Mesendoderm (in vitro differentiated cells): ENCODE measurements around the gene TEX261.
A peak's percentile ranks its signal among the peaks of the same experiment; 100 is the strongest.

Experiments used
- DNase-seq: peaks from one replicate; pipeline ENCODE4 v3.0.0; 2013
- H2AK5ac ChIP-seq: 2 replicates; pipeline ENCODE4 v1.6.1; 2013; ENCODE audit warnings: low read length, inconsistent platforms
- H2BK120ac ChIP-seq: 2 replicates; pipeline ENCODE4 v1.6.1; 2013; ENCODE audit warnings: low read depth, mild to moderate bottlenecking, low read length, moderate library complexity, mixed read lengths
- H2BK15ac ChIP-seq: replicated peaks from 2 replicates; pipeline ENCODE4 v1.6.1; 2013; ENCODE audit warnings: low read depth, mild to moderate bottlenecking, moderate library complexity
- H2BK5ac ChIP-seq: 2 replicates; pipeline ENCODE4 v1.6.1; 2013; ENCODE audit warnings: low read length, inconsistent platforms
- H3K18ac ChIP-seq: 2 replicates; pipeline ENCODE4 v1.6.1; 2013; ENCODE audit warnings: mild to moderate bottlenecking, low read length, mixed read lengths
- H3K23ac ChIP-seq: one replicate; pipeline ENCODE4 v1.6.1; 2013; ENCODE audit warnings: low read length
- H3K27ac ChIP-seq: 2 replicates; pipeline ENCODE4 v1.5.1; 2013; ENCODE audit warnings: low read depth, mild to moderate bottlenecking, inconsistent platforms, low read length, moderate library complexity
- H3K27me3 ChIP-seq: 2 replicates; pipeline ENCODE4 v1.6.1; 2013; ENCODE audit warnings: low read length, control low read depth, mild to moderate bottlenecking, inconsistent platforms; ENCODE audit not compliant: insufficient read depth, poor library complexity
- H3K36me3 ChIP-seq: 2 replicates; pipeline ENCODE4 v1.6.1; 2013; ENCODE audit warnings: low read length, inconsistent platforms; ENCODE audit not compliant: control insufficient read depth, insufficient read depth
- H3K4ac ChIP-seq: one replicate; pipeline ENCODE4 v1.6.1; 2013; ENCODE audit warnings: low read depth, mild to moderate bottlenecking, low read length, moderate library complexity
- H3K4me1 ChIP-seq: 2 replicates; pipeline ENCODE4 v1.6.1; 2013; ENCODE audit warnings: low read depth, low read length, inconsistent platforms; ENCODE audit not compliant: control insufficient read depth
- H3K4me2 ChIP-seq: 2 replicates; pipeline ENCODE4 v1.6.1; 2013; ENCODE audit warnings: low read length
- H3K4me3 ChIP-seq: 2 replicates; pipeline ENCODE4 v1.5.1; 2013; ENCODE audit warnings: mild to moderate bottlenecking, low read length
- H3K56ac ChIP-seq: one replicate; pipeline ENCODE4 v1.6.1; 2013; ENCODE audit warnings: low read length
- H3K79me1 ChIP-seq: 2 replicates; pipeline ENCODE4 v1.6.1; 2013; ENCODE audit warnings: low read length, inconsistent platforms
- H3K79me2 ChIP-seq: 2 replicates; pipeline ENCODE4 v1.6.1; 2013; ENCODE audit warnings: mild to moderate bottlenecking, low read length; ENCODE audit not compliant: control insufficient read depth, insufficient read depth
- H3K9ac ChIP-seq: 2 replicates; pipeline ENCODE4 v1.6.1; 2013; ENCODE audit warnings: low read length, inconsistent platforms
- H4K5ac ChIP-seq: one replicate; pipeline ENCODE4 v1.6.1; 2013; ENCODE audit warnings: low read length
- H4K8ac ChIP-seq: one replicate; pipeline ENCODE4 v1.6.1; 2013; ENCODE audit warnings: low read depth, mild to moderate bottlenecking, control low read depth, low read length, moderate library complexity
- WGBS: extraction: QIAGEN DNeasy Blood & Tissue Kit; methylation state at CpG from one replicate; pipeline ENCODE4 v1.1.7; 2013; ENCODE audit warnings: low lambda C conversion rate, missing lambda C conversion rate; ENCODE audit not compliant: insufficient coverage; ENCODE audit errors: extremely low coverage; 5-methylcytosine and 5-hydroxymethylcytosine counted together

The TEX261 gene

DNA sequence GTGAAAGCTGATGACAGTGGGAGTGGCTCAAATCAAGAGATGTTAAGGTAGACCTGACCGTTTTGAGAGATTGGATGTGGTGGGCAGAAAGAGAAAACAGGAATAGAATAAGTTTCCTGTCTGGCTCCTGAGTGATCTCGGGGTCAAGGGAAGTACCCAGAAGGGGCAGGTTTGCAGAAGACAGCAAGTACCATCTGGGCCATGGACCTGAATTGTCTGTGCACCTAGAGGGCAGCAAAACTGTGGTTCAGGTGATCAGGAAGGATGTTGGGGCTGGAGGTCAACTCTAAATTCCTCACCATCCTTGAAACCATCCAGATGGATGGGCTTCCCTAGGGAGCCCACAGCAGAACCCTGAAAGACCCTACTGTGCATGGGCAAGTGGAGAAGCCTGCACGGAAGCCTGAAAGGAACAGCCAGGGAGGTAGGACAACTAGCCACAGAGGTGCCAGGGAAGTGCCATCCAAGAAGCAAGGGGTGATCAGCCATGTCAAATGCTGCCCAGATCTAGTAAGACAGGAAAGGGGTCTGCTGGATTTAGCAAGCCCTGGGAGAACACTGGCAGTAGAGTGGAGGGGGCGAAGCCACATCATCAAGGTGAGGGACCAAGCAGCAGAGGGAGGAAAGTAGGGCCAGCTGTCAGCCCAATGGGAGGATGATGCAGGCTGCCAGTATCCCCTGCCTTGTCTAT is 8.0 kb downstream of the TEX261 start:
- Histone ChIP-seq H3K56ac (no peak overlapping the region), H3K23ac (no peak overlapping the region), H3K18ac (no peak overlapping the region), H3K4me1 (no peaks in the 10 kb centered on the region), H3K36me3 (no peaks in the 10 kb centered on the region), H3K27ac (no peak overlapping the region), H3K4ac (no peak overlapping the region), H2BK15ac (no peak overlapping the region), H4K5ac (no peak overlapping the region), H3K79me2 (no peaks in the 10 kb centered on the region), H2BK5ac (no peak overlapping the region), H3K27me3 (no peaks in the 10 kb centered on the region), H2AK5ac (no peak overlapping the region), H3K79me1 (no peaks in the 10 kb centered on the region), H3K9ac (no peak overlapping the region), H3K4me3 (no peak overlapping the region), H3K4me2 (no peak overlapping the region), H4K8ac (no peak overlapping the region), H2BK120ac (no peak overlapping the region)
- WGBS, result no CpG with 5 or more reads among the region's 4 CpGs
- no peak for DNase-seq

DNA sequence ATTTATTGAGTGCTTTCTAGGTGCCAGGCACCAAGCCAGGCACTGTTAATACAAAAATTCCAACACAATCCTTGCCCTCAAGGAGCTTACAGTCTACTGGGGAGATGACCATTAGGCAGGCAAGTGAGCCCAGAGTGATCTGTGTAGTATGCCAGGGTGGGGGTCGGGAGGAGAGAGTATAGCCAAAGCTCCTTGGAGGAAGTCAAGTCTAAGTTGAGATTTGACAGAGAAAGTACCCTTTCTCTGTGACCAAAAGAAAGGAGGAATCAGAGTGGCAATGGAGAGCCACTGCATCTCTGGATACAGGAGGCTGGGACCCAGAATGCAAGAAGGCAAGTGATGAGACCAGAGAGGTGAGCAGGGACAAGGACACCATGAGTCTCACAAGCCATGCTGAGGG is 8.7 kb downstream of the TEX261 start:
- no peaks in the 10 kb centered on the region for H3K36me3 ChIP-seq
- no peak overlapping the region for H2BK5ac ChIP-seq

DNA sequence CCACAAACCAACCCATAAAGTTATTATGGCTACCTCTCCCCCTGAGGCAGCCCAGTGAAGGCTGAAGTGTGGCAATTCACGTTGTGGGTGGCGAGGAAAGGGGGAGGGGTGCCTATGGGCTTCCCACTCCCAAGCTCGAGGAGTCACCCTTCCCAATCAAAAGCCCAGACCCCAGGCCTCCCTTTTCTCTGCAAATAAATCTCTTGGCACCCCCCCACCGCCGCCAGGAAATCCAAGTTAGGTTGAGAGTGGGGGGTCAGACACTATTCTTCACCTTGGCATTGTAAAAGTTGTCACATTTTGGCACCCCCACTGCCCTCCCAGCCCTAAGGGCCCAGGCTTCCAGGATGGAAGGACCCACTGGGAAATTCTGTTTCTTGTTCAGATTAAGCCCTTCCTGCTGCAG is 9.4 kb downstream of the TEX261 start:
- Histone ChIP-seq H3K4me1 (no peaks in the 10 kb centered on the region), H3K4me3 (no peak overlapping the region), H3K23ac (no peak overlapping the region), H3K9ac (no peak overlapping the region), H3K27me3 (no peaks in the 10 kb centered on the region), H3K36me3 (no peaks in the 10 kb centered on the region), H3K4ac (no peak overlapping the region), H2BK15ac (no peak overlapping the region), H3K79me2 (no peaks in the 10 kb centered on the region), H3K56ac (no peak overlapping the region), H2BK120ac (no peak overlapping the region), H3K27ac (no peak overlapping the region), H3K4me2 (no peak overlapping the region), H2BK5ac (no peak overlapping the region), H4K5ac (no peak overlapping the region), H2AK5ac (no peak overlapping the region), H4K8ac (no peak overlapping the region), H3K79me1 (no peaks in the 10 kb centered on the region), H3K18ac (no peak overlapping the region)
- no peak for DNase-seq
- no CpG with 5 or more reads among the region's 5 CpGs for WGBS

More for the DNA sequence above, 8.7 kb downstream of the TEX261 start:
- DNase-seq, result no peak
- no peaks in the 10 kb centered on the region for H3K79me2 ChIP-seq
- H3K27ac ChIP-seq, result no peak overlapping the region
- H3K23ac ChIP-seq, result no peak overlapping the region
- H3K4me1 ChIP-seq, result no peaks in the 10 kb centered on the region
- H3K79me1 ChIP-seq, result no peaks in the 10 kb centered on the region
- H3K18ac ChIP-seq, result no peak overlapping the region
- no peaks in the 10 kb centered on the region for H3K27me3 ChIP-seq
- H4K8ac ChIP-seq, result no peak overlapping the region
- H3K4me2 ChIP-seq, result no peak overlapping the region
- H3K4ac ChIP-seq, result no peak overlapping the region
- H3K4me3 ChIP-seq, result no peak overlapping the region
- no peak overlapping the region for H2AK5ac ChIP-seq
- H2BK15ac ChIP-seq, result no peak overlapping the region
- H3K9ac ChIP-seq, result no peak overlapping the region
- H2BK120ac ChIP-seq, result no peak overlapping the region
- H3K56ac ChIP-seq, result no peak overlapping the region
- no CpG with 5 or more reads among the region's 1 CpG for WGBS
- H4K5ac ChIP-seq, result no peak overlapping the region

DNA sequence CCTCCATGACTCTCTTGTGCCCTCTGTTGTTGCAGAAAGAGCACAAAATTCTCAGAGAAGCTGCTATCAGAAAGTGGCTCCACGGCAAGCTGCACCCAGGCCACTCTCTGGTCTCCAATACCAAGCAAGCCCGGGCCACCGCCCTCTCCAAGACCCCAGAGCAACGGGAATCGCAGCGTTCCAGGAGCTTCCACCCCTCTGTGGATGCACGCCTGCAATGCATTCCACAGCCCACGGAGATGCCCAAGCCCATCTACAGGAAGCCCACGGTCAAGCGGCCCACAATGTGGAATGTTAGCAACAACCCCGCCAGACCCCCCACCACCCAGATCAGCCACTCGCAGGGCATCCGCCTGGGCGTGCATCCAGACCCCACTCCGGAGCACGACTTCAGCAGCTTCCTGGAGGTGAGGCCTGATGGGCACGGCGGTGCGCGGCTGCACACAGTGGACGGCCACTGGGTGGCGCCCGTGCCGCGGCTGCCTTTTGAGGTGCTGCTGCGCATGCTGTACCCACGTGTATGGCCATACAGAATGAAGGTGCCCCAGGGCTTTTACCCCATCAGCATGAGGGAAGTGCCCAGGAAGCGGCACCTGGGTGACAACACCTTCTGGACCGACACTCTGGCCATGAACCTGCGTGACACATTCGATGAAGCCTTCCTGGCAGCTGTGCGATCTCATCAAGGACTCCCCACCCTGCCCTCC is 9.9 kb downstream of the TEX261 start:
- Histone ChIP-seq H2AK5ac (no peak overlapping the region), H2BK15ac (no peak overlapping the region), H3K56ac (peak overlapping the region; percentile 50), H2BK120ac (no peak overlapping the region), H3K79me1 (no peaks in the 10 kb centered on the region), H3K9ac (peak overlapping the region; percentile 36), H3K27me3 (no peaks in the 10 kb centered on the region), H3K18ac (no peak overlapping the region), H3K36me3 (no peaks in the 10 kb centered on the region), H4K8ac (no peak overlapping the region), H4K5ac (no peak overlapping the region), H3K4me2 (no peak overlapping the region), H2BK5ac (no peak overlapping the region), H3K79me2 (no peaks in the 10 kb centered on the region), H3K4me3 (no peak overlapping the region), H3K27ac (no peak overlapping the region), H3K4ac (no peak overlapping the region), H3K23ac (no peak overlapping the region), H3K4me1 (no peaks in the 10 kb centered on the region)
- WGBS, result no CpG with 5 or more reads among the region's 32 CpGs
- DNase-seq, result peak; percentile 66

DNA sequence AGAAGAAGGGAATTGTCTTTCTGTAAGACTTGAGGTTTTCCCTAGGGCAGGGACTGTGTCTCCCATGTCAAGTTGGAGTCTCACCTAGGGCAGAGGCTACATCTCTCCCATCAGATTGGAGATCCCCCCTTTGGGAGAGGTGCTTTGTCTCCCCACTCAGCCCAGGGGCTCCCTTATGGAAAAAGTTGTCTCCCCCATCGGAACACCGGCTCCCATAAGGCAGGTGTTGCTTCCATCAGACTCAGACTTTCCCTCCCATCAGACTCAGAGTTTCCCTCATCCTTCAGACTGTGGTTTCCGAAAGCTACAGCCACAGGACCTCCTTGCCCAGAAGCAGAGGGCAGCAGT is 10.5 kb downstream of the TEX261 start:
- Histone ChIP-seq H3K27ac (no peak overlapping the region), H3K27me3 (no peaks in the 10 kb centered on the region), H3K4me2 (no peak overlapping the region), H3K4me1 (no peaks in the 10 kb centered on the region), H3K9ac (no peak overlapping the region), H3K23ac (no peak overlapping the region), H3K36me3 (no peaks in the 10 kb centered on the region), H2AK5ac (no peak overlapping the region), H4K5ac (no peak overlapping the region), H3K18ac (no peak overlapping the region), H3K4me3 (no peak overlapping the region), H3K56ac (no peak overlapping the region), H3K79me1 (no peaks in the 10 kb centered on the region), H2BK120ac (no peak overlapping the region), H3K79me2 (no peaks in the 10 kb centered on the region), H2BK5ac (no peak overlapping the region), H4K8ac (no peak overlapping the region), H2BK15ac (no peak overlapping the region), H3K4ac (no peak overlapping the region)
- no CpG with 5 or more reads among the region's 3 CpGs for WGBS
- no peak for DNase-seq
